K562 (cell line): ENCODE measurements around the gene SMCHD1. TPM values are rescaled to one million over a fixed set of nuclear protein-coding genes. Genes with fewer than 3 reads are reported as not detected.

Experiments used
- BRCA1 ChIP-seq, 2 experiments: fragments of 450-650 bp in 1 of 2; sonication (generic) in 1 of 2; formaldehyde crosslinking in 1 of 2; IDR thresholded peaks; 2 replicates each; pipeline versions ENCODE4 v1.5.0 to v1.6.1; 2017 to 2020; ENCODE audit warnings: mild to moderate bottlenecking in 1 of 2, missing genetic modification reagents in 1 of 2
- CREM ChIP-seq: IDR thresholded peaks from 2 replicates; pipeline ENCODE4 v1.6.1; 2014; ENCODE audit warnings: antibody characterized with exemption, low read depth
- CTBP1 ChIP-seq: fragments of 450-650 bp; IDR thresholded peaks from 2 replicates; pipeline ENCODE4 v1.6.1; 2016; ENCODE audit warnings: borderline replicate concordance
- ELF1 ChIP-seq: fragments of 200-800 bp; sonication (Bioruptor generic); IDR thresholded peaks from 2 replicates; pipeline ENCODE4 v1.6.1; 2016; ENCODE audit warnings: missing genetic modification characterization, missing compliant biosample characterization
- FOS ChIP-seq: IDR thresholded peaks from 3 replicates; pipeline ENCODE4 v1.6.1; 2011; ENCODE audit not compliant: insufficient read length; ENCODE audit errors: extremely low read depth
- FOXM1 ChIP-seq, 2 experiments: fragments of 450-650 bp in 1 of 2; sonication (generic) in 1 of 2; formaldehyde crosslinking in 1 of 2; IDR thresholded peaks; 2 replicates each; pipeline versions ENCODE4 v1.6.1 to v1.9.0; 2017 to 2022; ENCODE audit warnings: low read depth in 2 of 2, mild to moderate bottlenecking in 2 of 2, missing genetic modification reagents in 1 of 2, moderate library complexity in 1 of 2
- HDAC2 ChIP-seq: fragments of 450-650 bp; IDR thresholded peaks from 2 replicates; pipeline ENCODE4 v1.6.1; 2016; ENCODE audit warnings: mild to moderate bottlenecking
- HIVEP1 ChIP-seq: fragments of 250-450 bp; sonication (Bioruptor Pico); IDR thresholded peaks from 2 replicates; pipeline ENCODE4 v1.4.0; 2020; ENCODE audit warnings: mild to moderate bottlenecking
- JUNB ChIP-seq: fragments of 450-650 bp; formaldehyde crosslinking; conservative IDR thresholded peaks from 2 replicates; pipeline ENCODE4 v1.4.0; 2020; ENCODE audit warnings: mild to moderate bottlenecking
- MCM2 ChIP-seq: fragments of 450-650 bp; IDR thresholded peaks from 2 replicates; pipeline ENCODE4 v1.6.1; 2017; ENCODE audit warnings: low read depth, mild to moderate bottlenecking
- NCOA1 ChIP-seq: fragments of 450-650 bp; IDR thresholded peaks from 2 replicates; pipeline ENCODE4 v1.6.1; 2016; ENCODE audit warnings: low read depth
- NCOA4 ChIP-seq: fragments of 450-650 bp; IDR thresholded peaks from 2 replicates; pipeline ENCODE4 v1.6.1; 2018; ENCODE audit warnings: mild to moderate bottlenecking; ENCODE audit not compliant: partially characterized antibody
- NFE2 ChIP-seq: IDR thresholded peaks from 2 replicates; pipeline ENCODE4 v1.6.1; 2014; ENCODE audit warnings: antibody characterized with exemption, low read depth
- NFIC ChIP-seq: fragments of 450-650 bp; IDR thresholded peaks from 2 replicates; pipeline ENCODE4 v1.6.1; 2017; ENCODE audit warnings: mild to moderate bottlenecking, inconsistent platforms
- NUFIP1 ChIP-seq: fragments of 450-650 bp; IDR thresholded peaks from 2 replicates; pipeline ENCODE4 v1.6.1; 2018; ENCODE audit not compliant: partially characterized antibody
- POLR2B ChIP-seq: fragments of 450-650 bp; IDR thresholded peaks from 2 replicates; pipeline ENCODE4 v1.6.1; 2018; ENCODE audit warnings: low read depth; ENCODE audit not compliant: partially characterized antibody
- ZEB2 ChIP-seq: fragments of 450-650 bp; IDR thresholded peaks from 2 replicates; pipeline ENCODE4 v1.6.1; 2016
- ZFP1 ChIP-seq: fragments of 450-650 bp; formaldehyde crosslinking; IDR thresholded peaks from 2 replicates; pipeline ENCODE4 v1.4.0; 2020; ENCODE audit warnings: mild to moderate bottlenecking, mixed read lengths
- ZNF143 ChIP-seq: sonication (generic); formaldehyde crosslinking; IDR thresholded peaks from 2 replicates; pipeline ENCODE4 v1.9.0; 2022; ENCODE audit warnings: mild to moderate bottlenecking, missing genetic modification reagents
- ZNF41 ChIP-seq: fragments of 250-450 bp; sonication (Bioruptor Pico); conservative IDR thresholded peaks from 2 replicates; pipeline ENCODE4 v1.4.0; 2020; ENCODE audit warnings: mild to moderate bottlenecking
- polyA plus RNA-seq, 8 experiments: library from polyadenylated mRNA; depleted of rRNA in 4 of 8; stranded (reverse) in 5 of 8; unstranded in 3 of 8; fragments of >200 nt; fragmentation: Nextera tagmentation in 2 of 8; fragmentation: Illumina TruSeq in 1 of 8; extraction: Ambion mirVana in 2 of 8; extraction: Trizol in 1 of 8; gene quantifications; 2 replicates each; pipeline versions ENCODE4 v1.2.1 to v1.2.3, GENCODE V29; 2011 to 2014; ENCODE audit warnings: inconsistent platforms in 1 of 8, missing spikeins in 1 of 8
- total RNA-seq, 7 experiments: library from RNA; depleted of rRNA in 6 of 7; stranded (reverse); fragments of >200 nt in 6 of 7; fragmentation: Illumina TruSeq in 2 of 7; extraction: Trizol in 2 of 7; gene quantifications; 2 replicates each; pipeline versions ENCODE4 v1.2.1 to v1.2.3, GENCODE V29; 2011 to 2021; ENCODE audit warnings: low replicate concordance in 1 of 7
- TF ChIP-seq, protein P1 (sequence below): fragments of 450-650 bp; IDR thresholded peaks from 2 replicates; pipeline ENCODE4 v1.6.1; 2018; ENCODE audit not compliant: partially characterized antibody
- TF ChIP-seq, protein P2 (sequence below): fragments of 250-450 bp; sonication (Bioruptor Pico); IDR thresholded peaks from 2 replicates; pipeline ENCODE4 v1.4.0; 2020; ENCODE audit warnings: mild to moderate bottlenecking, moderate library complexity
- TF ChIP-seq, protein P3 (sequence below): fragments of 250-450 bp; sonication (Bioruptor Pico); IDR thresholded peaks from 2 replicates; pipeline ENCODE4 v1.9.0; 2021; ENCODE audit warnings: mild to moderate bottlenecking
- TF ChIP-seq, protein P4 (sequence below): fragments of 450-650 bp; IDR thresholded peaks from 2 replicates; pipeline ENCODE4 v1.6.1; 2016; ENCODE audit warnings: low read depth, mild to moderate bottlenecking, moderate library complexity

The SMCHD1 gene
- total and polyA plus RNA-seq, 9 of the 15 experiments (the other 6 are each of a cell fraction or from before 2014, with no cell fraction given), result 6.3 to 144 (median 72.7) TPM

DNA sequence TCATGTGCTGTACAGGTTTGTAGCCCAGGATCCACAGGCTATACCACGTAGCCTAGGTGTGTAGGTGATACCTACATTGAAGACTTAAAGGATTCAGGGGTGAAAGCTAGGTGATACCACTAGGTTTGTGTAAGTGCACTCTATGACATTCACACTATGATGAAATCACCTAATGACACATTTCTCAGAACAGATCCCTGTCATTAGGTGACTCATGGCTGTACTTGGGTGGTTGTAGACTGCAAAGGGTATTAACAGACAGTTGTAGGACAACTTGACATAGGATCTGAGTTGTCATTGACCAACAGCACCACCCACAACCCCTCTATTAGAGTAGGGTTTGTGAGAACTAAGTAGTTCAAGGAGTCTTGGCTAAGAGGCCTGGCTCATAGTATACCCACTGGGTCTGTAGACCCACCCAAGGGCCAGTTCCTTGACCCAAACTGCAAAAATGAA, 27.7 kb upstream of the SMCHD1 start (continued):
- peak; percentile 34 for TF ChIP-seq FOS
- peak; percentile 67 for TF ChIP-seq ZEB2
- TF ChIP-seq ZNF143, result no peak
- TF ChIP-seq ELF1, result no peak
- no peak for TF ChIP-seq NFE2
- TF ChIP-seq NFIC, result no peak
- no peak for TF ChIP-seq MCM2
- no peak for TF ChIP-seq ZNF41
- TF ChIP-seq POLR2B, result no peak
- TF ChIP-seq HDAC2, result no peak
- no peak for TF ChIP-seq HIVEP1 (CRISPR knock-in tag)
- no peak for TF ChIP-seq FOXM1 (IDR thresholded peaks at IDR 0.05; ENCODE audit: low read depth)
- no peak for TF ChIP-seq FOXM1 (CRISPR knock-in tag; IDR thresholded peaks at IDR 0.05; ENCODE audit: low read depth)
- TF ChIP-seq, protein P1, sequence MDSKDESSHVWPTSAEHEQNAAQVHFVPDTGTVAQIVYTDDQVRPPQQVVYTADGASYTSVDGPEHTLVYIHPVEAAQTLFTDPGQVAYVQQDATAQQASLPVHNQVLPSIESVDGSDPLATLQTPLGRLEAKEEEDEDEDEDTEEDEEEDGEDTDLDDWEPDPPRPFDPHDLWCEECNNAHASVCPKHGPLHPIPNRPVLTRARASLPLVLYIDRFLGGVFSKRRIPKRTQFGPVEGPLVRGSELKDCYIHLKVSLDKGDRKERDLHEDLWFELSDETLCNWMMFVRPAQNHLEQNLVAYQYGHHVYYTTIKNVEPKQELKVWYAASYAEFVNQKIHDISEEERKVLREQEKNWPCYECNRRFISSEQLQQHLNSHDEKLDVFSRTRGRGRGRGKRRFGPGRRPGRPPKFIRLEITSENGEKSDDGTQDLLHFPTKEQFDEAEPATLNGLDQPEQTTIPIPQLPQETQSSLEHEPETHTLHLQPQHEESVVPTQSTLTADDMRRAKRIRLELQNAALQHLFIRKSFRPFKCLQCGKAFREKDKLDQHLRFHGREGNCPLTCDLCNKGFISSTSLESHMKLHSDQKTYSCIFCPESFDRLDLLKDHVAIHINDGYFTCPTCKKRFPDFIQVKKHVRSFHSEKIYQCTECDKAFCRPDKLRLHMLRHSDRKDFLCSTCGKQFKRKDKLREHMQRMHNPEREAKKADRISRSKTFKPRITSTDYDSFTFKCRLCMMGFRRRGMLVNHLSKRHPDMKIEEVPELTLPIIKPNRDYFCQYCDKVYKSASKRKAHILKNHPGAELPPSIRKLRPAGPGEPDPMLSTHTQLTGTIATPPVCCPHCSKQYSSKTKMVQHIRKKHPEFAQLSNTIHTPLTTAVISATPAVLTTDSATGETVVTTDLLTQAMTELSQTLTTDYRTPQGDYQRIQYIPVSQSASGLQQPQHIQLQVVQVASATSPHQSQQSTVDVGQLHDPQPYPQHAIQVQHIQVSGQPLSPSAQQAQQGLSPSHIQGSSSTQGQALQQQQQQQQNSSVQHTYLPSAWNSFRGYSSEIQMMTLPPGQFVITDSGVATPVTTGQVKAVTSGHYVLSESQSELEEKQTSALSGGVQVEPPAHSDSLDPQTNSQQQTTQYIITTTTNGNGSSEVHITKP, result peak; percentile 35
- no peak for TF ChIP-seq ZFP1 (CRISPR knock-in tag)
- TF ChIP-seq NCOA4, result no peak
- TF ChIP-seq CTBP1, result peak; percentile 46; the same call in 1 of the 2 replicates
- no peak for TF ChIP-seq NUFIP1
- TF ChIP-seq CREM, result peak; percentile 76
- TF ChIP-seq, protein P2, sequence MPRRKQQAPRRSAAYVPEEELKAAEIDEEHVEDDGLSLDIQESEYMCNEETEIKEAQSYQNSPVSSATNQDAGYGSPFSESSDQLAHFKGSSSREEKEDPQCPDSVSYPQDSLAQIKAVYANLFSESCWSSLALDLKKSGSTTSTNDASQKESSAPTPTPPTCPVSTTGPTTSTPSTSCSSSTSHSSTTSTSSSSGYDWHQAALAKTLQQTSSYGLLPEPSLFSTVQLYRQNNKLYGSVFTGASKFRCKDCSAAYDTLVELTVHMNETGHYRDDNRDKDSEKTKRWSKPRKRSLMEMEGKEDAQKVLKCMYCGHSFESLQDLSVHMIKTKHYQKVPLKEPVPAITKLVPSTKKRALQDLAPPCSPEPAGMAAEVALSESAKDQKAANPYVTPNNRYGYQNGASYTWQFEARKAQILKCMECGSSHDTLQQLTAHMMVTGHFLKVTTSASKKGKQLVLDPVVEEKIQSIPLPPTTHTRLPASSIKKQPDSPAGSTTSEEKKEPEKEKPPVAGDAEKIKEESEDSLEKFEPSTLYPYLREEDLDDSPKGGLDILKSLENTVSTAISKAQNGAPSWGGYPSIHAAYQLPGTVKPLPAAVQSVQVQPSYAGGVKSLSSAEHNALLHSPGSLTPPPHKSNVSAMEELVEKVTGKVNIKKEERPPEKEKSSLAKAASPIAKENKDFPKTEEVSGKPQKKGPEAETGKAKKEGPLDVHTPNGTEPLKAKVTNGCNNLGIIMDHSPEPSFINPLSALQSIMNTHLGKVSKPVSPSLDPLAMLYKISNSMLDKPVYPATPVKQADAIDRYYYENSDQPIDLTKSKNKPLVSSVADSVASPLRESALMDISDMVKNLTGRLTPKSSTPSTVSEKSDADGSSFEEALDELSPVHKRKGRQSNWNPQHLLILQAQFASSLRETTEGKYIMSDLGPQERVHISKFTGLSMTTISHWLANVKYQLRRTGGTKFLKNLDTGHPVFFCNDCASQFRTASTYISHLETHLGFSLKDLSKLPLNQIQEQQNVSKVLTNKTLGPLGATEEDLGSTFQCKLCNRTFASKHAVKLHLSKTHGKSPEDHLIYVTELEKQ, result no peak
- peak; percentile 50; the same call in 1 of the 2 replicates for TF ChIP-seq JUNB (CRISPR knock-in tag)
- TF ChIP-seq, protein P3, sequence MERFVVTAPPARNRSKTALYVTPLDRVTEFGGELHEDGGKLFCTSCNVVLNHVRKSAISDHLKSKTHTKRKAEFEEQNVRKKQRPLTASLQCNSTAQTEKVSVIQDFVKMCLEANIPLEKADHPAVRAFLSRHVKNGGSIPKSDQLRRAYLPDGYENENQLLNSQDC (CRISPR knock-in tag), result no peak
- TF ChIP-seq, protein P4, sequence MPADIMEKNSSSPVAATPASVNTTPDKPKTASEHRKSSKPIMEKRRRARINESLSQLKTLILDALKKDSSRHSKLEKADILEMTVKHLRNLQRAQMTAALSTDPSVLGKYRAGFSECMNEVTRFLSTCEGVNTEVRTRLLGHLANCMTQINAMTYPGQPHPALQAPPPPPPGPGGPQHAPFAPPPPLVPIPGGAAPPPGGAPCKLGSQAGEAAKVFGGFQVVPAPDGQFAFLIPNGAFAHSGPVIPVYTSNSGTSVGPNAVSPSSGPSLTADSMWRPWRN, result no peak
- TF ChIP-seq BRCA1 (IDR thresholded peaks at IDR 0.05), result no peak
- TF ChIP-seq BRCA1 (CRISPR knock-in tag; IDR thresholded peaks at IDR 0.05), result no peak
- TF ChIP-seq NCOA1, result peak; percentile 21; the same call in 1 of the 2 replicates
